HG02981 (cell line): ENCODE results near the gene PHACTR1.
"Not testable (repeated sequence)": the region's sequence is repeated elsewhere in the genome, so short reads cannot be mapped to it uniquely, and the experiment has no call there.

Experiments
- ATAC-seq: cut with Tn5 transposase; IDR thresholded peaks from one replicate; pipeline ENCODE4 v1.9.1; 2021; ENCODE audit warnings: mild to moderate bottlenecking, moderate library complexity; ENCODE audit not compliant: unreplicated experiment

PHACTR1 gene

DNA sequence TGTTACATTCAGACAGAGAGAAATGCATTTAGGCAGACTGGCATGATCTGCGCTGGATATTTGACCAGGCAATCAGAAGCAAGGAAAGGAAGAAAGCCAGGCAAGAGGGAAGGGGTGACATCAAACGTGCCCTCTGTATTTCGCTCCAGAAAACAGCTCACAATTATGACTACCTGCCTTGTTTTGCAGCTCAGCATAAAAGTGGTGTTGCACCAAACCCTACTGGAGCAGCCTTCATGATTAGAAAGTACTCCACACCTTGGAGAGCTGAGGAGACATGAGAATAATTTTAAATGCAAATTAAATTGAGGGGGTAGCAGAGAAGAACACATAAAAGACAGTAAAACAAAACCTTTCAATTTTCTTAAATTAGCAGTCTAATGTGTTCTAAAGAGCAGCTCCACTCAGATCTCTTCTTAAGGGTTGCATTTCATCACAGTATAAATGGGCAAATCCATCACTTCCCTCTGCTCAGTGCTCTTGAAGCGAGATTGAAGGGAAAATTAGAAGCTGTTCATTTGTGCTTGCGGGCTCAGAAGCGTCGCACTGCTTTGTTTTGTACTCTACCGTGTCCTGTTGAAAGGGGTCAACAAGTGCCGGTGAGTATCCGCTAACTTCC lies at the start of gene PHACTR1:
Gene PHACTR1 (plus strand): TSS at position 470 of the 619 bp plus-strand sequence.
- no peak for ATAC-seq

DNA sequence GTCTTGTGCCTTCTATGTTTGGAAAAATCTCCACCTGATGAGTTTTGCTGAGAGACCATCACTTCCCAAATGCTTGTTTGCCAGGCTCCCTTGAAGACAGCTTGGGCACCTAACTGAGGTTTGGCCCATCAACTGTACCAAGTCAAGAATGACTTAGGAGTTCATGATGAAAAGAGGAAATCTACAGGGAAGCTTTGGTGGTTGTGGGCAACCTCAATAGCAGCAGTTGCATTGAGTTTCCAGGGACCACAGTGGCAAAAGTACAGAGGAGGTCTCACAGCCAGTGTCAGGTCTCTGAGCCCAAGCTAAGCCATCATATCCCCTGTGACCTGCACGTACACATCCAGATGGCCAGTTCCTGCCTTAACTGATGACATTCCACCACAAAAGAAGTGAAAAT lies 49.7 kb upstream of the PHACTR1 start:
- ATAC-seq, result no peak

DNA sequence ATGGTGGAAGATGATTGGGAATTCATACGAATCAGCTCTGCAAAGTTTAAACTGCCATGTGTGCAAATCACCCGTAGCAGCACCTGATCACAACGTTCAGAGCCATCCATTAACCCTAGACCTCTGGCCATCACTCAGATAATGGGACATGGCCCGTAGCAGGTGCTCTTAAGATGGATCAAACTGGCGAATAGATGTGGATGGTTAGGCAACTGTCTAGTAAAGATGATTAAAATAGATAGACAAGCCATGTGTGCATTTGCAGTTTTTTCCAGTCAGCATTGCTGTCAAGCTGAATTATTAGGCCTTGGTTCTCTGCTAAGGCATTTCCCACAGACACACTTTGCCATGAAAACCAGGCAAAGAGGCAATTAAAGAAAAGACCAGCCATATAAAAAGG lies 40.6 kb upstream of the PHACTR1 start:
- no peak for ATAC-seq

DNA sequence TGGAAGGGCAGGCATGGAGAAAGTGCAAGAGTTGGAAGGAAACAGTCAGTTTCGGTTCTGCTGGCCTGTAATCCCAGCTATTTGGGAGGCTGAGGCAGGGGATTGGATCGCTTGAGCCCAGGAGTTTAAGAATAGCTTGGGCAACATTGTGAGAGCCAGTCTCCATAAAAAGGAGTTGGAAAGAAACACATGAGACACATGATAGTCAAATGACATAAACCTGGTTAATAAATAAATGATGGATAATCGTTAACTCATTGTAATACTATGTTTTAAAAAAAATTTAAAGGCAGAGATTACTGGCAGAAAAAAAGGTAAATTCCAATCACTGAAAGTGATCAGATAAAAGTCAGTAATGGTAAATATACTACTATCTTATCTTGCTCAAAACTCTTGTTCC lies 37.2 kb upstream of the PHACTR1 start:
- no peak for ATAC-seq

DNA sequence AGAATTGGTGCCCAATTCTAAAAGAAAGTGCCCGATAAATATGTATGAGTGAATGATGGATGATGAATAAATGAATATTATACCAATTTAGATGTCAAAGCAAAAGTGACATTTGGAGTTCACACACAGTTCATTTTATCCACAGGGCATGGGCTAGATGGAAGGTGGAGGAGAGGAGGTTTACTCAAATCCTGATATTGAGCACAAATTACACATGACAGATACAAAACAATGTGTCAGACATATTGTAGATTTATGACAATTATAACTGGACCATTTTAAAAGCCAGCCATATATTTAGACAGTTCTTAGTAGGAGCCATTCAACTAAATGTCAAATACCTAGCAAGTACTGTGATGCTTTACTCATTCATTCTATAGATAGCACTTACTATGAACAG lies 23.4 kb upstream of the PHACTR1 start:
- no peak for ATAC-seq

DNA sequence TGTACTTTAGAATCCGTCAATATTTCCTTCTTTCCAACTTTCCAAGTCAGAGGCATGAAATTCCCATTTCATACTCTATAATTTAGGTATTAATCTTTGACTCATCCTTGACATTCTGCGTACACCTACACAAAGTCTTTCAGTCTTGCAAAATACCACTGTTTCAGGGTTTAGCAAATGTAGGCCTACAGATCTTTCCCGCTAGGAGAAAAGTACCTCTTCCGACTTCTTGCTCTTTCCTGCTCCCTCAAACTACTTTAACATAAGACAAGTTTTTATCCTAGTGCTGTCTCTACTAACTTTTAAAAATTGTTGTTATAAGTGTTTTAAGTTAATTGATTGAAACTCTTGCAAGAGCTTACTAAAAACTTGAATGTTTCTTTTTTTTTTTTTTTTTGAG lies 18.3 kb upstream of the PHACTR1 start:
- ATAC-seq, result no peak

DNA sequence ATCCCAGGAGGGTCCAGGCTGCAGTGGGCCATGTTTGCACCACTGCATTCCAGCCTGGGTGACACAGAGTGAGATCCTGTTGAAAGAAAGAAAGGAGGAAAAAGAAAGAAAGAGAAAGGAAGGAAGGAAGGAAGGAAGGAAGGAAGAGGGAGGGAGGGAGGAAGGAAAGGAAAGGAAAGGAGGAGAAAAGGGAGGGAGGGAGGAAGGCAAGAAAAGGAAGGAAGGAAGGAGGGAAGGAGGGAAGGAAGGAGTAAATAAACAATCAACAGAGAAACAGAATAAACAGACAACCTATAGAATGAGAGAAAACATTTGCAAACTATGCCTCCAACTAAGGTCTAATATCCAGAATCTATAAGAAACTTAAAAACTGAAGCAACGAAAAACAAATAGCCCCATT lies 11.6 kb upstream of the PHACTR1 start:
- ATAC-seq, result no peak

DNA sequence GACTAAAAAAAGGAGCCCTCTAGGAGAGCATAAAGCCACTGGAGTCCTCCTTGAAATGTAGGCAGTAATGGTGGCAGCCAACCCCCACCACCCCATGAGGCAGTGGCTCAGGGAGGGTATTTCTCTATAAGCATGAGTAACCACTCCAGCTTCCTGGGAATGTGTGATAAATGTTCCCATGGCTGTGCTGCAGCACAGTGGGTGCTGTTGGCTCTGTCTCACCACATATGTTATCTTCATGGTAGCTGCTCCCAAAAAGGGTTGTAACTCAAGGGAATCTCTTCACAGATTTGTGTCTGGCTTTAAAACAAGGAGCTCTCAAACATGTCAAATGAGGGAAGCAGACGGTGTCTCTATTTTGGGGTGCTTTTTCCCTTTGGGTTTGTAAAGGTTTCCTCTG lies 7.5 kb upstream of the PHACTR1 start:
- ATAC-seq, result no peak

DNA sequence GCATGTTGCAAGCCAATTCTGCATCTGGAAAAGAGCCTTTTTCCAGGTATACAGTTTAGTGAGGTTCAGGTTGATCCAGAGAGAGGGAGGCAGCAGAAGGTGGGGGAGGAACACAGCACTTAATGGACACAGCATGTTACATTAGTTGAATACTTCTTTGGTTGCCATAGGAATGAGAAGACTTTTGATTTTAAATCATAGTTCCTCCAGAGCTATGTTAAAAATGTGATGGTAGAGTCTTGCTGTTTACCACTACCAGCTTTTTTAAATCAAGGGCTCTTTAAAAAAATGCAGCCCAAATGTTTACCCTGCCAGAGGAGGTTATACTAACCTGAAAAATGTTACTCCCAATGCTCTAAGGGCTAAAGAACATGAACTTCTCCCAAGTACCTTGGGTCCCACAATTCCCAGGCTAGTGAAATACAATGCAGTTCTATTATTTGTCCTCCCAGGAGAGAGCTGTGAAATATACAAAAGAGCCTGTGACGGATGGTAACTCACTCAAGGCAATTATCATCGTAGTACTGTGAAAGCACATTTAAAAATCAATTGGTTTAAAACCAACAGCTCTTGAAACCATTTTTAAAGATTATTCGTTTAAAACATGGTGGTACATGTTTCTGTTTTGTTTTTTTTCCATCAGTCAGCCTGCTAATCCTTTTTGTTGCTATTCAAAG lies 6.9 kb upstream of the PHACTR1 start:
- ATAC-seq, result no peak

DNA sequence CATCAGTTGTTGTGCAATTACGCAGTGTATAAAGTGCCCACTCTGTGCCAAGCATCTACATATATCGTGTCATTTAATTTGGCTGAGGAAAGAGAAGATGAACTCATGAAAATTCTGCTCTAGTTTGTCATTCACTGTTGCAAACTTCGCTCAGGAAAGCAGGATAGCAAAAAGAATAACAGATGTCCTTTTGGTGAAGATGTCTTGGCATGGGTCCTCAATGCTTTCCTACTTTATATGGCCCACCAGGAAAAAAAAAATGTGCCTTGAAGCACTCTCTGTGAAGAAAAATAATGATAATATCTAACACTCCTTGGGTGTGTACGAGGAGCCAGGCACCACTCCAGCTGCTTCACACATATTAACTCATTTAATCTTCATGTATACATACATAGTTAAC lies 5.6 kb upstream of the PHACTR1 start:
- ATAC-seq, result no peak

DNA sequence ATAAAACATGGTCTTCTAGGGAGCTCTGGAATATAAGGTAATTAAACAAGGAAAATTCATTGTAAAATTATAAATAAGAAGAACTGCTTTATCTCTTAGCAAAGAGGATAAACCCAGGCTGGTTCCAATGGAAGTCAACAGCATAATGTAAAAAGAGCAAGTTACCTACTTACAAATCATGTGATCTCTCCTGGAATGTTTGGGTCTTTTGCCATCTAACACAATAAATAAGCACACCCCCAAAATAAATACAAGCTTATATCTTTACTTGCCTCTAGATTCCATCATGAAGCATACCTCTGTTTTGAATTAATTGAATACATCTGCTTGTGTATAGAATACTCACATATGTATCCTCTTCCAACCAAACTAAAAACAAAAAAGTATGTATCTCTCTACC lies 2.5 kb upstream of the PHACTR1 start:
- no peak for ATAC-seq

DNA sequence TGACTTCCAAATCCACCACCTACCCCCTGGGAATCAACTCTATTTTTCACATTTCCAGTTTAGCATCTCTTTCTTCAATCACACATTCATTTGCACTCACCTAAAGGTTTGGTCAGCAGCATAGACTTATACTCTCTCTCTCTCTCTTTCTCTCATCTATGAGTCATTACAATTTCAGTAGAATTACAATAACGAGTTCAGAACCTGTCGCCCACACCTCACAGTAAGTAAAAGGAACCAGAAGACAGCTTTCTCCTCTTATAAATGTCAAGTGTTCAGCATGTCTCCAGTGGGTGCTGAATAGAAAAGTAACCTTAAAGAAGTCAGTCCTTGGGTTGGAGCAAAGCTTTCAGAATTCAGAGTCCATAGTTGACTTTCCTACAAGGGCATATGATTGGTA lies 1.1 kb upstream of the PHACTR1 start:
- no peak for ATAC-seq

DNA sequence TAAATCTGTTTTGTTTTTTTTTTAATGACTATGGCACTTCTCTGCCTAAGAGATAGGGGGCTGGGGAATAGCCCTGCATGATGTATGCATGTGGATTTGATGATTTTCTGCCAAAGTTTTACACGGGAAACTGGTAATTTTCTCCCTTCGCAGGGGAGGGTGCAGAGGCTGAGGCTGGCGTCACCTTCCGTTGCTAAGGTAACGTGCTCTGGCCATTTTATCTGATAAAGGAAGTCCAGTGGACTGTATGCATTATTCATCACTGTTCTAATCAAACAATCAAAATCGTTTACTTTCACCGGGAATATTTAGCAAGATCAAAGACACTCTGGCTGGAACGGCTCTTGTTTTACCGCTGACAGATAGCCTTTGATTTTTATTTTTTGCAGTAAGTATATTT lies 789 bp downstream of the PHACTR1 start:
- no peak for ATAC-seq

DNA sequence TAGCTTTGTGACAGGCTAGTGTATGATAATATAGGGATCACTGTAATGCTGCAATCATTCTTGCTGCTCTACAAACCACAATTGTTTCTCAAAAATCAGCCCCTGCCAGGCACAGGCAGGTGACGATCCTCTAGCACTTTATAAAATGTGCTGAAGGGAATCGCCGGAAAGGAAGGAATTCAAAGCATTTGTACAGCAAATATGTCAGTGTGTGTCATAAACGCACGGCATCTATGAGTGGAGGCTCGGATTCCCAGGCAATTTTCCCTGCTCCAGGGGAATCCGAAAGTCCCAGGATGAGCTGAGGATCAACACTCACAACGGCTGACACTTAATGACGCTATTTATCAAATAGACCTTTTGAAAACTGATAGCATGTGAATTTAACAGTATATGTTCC lies 1.4 kb downstream of the PHACTR1 start:
- no peak for ATAC-seq

DNA sequence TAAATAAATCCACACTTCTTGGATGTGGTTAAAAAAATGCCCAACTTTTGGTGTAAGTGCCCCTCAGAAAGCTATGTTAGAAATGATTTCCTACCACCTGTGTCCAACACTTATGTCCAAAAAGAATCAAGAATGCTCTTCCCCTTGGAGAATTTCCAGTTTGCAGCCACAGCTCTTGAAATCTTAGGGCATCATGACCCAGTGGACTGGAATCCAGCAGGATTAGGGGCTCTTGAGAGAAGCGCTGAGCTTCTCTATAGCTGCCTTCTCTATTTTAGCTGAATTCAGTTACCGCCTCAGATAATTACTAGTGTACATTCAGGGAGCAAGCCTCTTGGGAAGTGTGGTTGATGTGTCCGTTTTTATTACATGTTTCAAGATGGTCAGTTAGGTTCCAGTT lies 2.5 kb downstream of the PHACTR1 start:
- ATAC-seq, result no peak

DNA sequence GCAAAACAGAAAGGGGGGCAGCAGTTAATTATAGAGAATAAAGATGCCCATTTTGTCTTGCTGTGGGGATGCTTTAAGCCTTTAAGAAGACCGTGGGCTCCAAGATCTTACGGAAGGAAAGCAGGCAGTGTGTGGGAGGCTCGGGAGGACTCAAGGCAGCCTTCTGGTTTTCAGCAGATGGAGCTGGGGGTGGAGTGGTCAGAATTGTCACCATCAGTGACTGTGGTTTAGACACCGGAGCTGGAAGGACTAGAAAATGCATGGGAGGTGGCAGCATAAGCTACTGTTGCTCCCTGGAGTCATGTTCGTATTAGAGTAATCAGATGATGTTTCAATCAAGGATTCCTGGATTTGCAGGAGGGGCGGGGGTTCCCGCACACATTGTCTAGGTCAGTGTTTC lies 3.7 kb downstream of the PHACTR1 start:
- ATAC-seq, result no peak

DNA sequence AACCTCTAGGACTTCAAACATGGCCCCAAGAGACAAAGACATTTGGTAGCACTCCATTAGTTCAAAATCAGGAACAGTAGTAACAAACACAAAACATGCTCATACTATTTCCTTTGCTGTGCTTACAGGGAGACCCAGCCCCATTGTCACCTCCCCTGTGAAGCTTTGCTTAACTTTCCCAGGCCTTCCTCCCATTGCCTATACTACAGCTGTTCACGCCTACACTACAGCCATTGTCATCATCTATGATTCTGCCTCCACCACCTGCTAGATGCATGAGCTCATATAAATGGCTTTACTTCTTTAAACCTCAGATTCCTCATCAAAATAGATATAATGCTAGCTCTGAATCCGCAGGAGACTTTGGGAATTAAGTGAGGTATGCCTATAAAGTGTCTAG lies 8.7 kb downstream of the PHACTR1 start:
- ATAC-seq, result no peak

DNA sequence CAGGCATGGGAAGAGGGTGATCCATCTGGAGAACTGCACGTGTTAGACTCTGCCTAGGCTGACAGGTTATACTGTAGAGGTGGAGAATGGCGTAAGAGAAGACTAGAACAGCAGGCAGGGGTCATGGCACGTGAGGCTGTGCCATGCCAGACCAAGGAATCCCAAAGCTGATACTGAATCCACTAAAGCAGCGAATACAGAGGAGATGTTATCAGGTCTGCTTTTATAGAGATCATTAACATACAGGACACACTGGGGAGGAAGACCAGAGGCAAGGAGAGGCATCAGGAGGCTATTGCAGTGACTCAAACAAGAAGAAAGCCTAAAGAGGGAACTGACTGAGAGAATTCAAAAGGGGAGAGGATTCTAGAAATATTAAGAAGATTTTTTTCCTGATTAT lies 12.9 kb downstream of the PHACTR1 start:
- no peak for ATAC-seq

DNA sequence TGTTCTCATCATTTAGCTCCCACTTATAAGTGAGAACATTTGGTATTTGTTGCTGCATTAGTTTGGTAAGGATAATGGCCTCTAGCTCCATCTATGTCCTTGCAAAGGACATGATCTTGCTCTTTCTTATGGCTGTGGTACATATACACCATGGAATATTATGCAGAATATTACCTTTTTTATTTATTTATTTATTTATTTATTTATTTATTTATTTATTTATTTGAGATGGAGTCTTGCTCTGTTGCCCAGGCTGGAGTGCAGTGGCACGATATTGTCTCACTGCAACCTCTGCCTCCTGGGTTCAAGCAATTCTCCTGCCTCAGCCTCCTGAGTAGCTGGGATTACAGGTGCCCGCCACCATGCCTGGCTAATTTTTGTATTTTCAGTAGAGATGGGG lies 14.2 kb downstream of the PHACTR1 start:
- ATAC-seq, result not testable (repeated sequence)

DNA sequence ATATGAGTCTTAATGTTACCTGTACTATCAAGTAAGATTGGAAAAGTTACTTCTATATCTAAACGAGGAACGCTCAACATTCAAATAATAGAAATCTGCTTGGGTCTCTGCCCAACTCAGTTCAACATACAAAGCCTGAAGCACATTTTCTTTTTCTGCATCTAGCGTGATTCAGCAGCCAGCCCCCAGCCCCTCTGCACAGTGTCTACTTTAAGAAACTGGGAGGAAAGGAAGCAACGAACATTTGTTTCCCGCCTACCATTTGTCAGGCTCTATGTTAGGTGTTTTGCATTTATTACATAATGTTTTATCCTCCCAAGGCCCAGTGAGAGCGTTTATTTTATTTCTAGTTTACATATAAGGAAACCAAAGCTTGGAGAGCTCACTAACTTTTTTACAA lies 17.3 kb downstream of the PHACTR1 start:
- no peak for ATAC-seq

DNA sequence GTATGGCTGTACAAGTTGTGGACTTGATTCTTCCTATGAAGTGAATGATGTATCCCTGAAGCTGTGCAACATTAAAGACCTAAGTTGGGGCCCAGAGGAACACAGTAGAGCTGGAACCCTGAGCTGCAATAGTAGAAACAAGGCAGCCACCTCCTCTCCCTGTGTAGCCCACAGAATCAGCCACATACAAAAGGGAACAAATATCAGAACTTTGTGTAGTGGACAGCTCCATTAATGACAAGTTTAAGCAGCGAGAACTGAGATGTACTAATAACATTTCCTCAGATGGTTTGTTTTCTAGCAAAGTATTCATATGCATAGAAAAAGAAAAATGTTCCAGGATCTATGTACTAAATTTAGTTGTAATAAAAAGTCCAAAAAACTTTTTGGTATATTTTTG lies 19.2 kb downstream of the PHACTR1 start:
- no peak for ATAC-seq

DNA sequence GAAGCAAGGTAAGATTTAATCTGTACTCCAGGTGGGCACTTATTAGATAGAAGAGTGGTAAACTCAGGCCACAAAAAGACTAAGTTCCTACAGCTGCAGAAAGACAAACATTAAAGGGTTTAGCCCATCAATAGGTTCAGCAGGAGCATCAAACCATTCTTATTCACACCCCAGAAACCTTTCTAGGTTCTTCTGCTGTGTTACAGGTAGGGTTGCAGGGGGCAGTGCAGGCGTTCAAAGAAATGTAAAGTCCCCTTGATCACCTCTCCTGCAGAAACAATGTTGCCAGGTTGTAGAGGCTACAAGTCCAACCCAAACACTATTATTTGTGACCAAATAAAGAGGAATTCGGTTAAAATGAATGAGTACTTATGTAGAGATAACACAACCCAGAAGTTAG lies 31.8 kb downstream of the PHACTR1 start:
- ATAC-seq, result no peak
